GM23338 (cell line): ENCODE data around the gene STXBP5. TPM values are rescaled to one million over a fixed set of nuclear protein-coding genes. Genes with fewer than 3 reads are reported as not detected.

Experiments
- ATAC-seq: fragments of 200-7000 bp; cut with Tn5 transposase; 3 replicates; pipeline ENCODE4 v1.9.1; 2020
- DNase-seq: peaks from one replicate; pipeline ENCODE4 v3.0.0-alpha.2; 2015; ENCODE audit warnings: low spot score
- H2AFZ ChIP-seq: fragments of 200-600 bp; sonication (generic); 2 replicates; pipeline ENCODE4 v1.8.0; 2016; ENCODE audit warnings: antibody characterized with exemption, mild to moderate bottlenecking, moderate library complexity
- H3F3A ChIP-seq: fragments of 200-600 bp; sonication (generic); replicated peaks from 2 replicates; pipeline ENCODE4 v1.8.0; 2017; ENCODE audit warnings: antibody characterized with exemption, mixed run types, low read depth
- H3K27ac ChIP-seq: fragments of 200-600 bp; sonication (generic); 2 replicates; pipeline ENCODE4 v1.6.1; 2016; ENCODE audit warnings: low read depth
- H3K27me3 ChIP-seq: fragments of 200-600 bp; sonication (generic); 2 replicates; pipeline ENCODE4 v1.8.0; 2016; ENCODE audit warnings: mild to moderate bottlenecking, mixed run types, moderate library complexity; ENCODE audit not compliant: insufficient read depth
- H3K36me3 ChIP-seq: fragments of 200-600 bp; sonication (generic); 2 replicates; pipeline ENCODE4 v1.8.0; 2016; ENCODE audit warnings: mild to moderate bottlenecking; ENCODE audit not compliant: insufficient read depth
- H3K4me1 ChIP-seq: fragments of 200-600 bp; sonication (generic); 2 replicates; pipeline ENCODE4 v1.8.0; 2016; ENCODE audit warnings: mild to moderate bottlenecking, moderate library complexity; ENCODE audit not compliant: insufficient read depth
- H3K4me2 ChIP-seq: fragments of 200-600 bp; sonication (generic); 2 replicates; pipeline ENCODE4 v1.7.1; 2017; ENCODE audit warnings: mixed run types
- H3K4me3 ChIP-seq: fragments of 200-600 bp; sonication (generic); 2 replicates; pipeline ENCODE4 v1.6.1; 2016; ENCODE audit warnings: mixed run types
- H3K79me2 ChIP-seq: fragments of 200-600 bp; sonication (generic); replicated peaks from 2 replicates; pipeline ENCODE4 v1.8.0; 2017; ENCODE audit warnings: mild to moderate bottlenecking; ENCODE audit not compliant: insufficient read depth
- H3K9me2 ChIP-seq: fragments of 200-600 bp; sonication (generic); 2 replicates; pipeline ENCODE4 v1.8.0; 2017; ENCODE audit not compliant: insufficient read depth
- H4K20me1 ChIP-seq: fragments of 200-600 bp; sonication (generic); replicated peaks from 2 replicates; pipeline ENCODE4 v1.8.0; 2017; ENCODE audit warnings: mild to moderate bottlenecking; ENCODE audit not compliant: insufficient read depth
- H3K27ac Mint-ChIP-seq: 2 replicates; pipeline ENCODE4 v1.8.0; 2020; ENCODE audit warnings: inconsistent platforms, mild to moderate bottlenecking, moderate library complexity, mixed read lengths
- H3K27me3 Mint-ChIP-seq: 3 replicates; pipeline ENCODE4 v1.8.0; 2022; ENCODE audit warnings: low read depth, mild to moderate bottlenecking, moderate library complexity, mixed read lengths, inconsistent platforms; ENCODE audit not compliant: insufficient read depth, poor library complexity
- H3K36me3 Mint-ChIP-seq: 3 replicates; pipeline ENCODE4 v1.8.0; 2021; ENCODE audit warnings: low read depth, mild to moderate bottlenecking, inconsistent platforms, moderate library complexity, mixed read lengths
- H3K4me1 Mint-ChIP-seq: 3 replicates; pipeline ENCODE4 v1.8.0; 2020; ENCODE audit warnings: mild to moderate bottlenecking, inconsistent platforms, mixed read lengths
- H3K4me3 Mint-ChIP-seq: 3 replicates; pipeline ENCODE4 v1.8.0; 2021; ENCODE audit warnings: moderate library complexity, mild to moderate bottlenecking, inconsistent platforms, mixed read lengths
- H3K9me3 Mint-ChIP-seq: 3 replicates; pipeline ENCODE4 v1.8.0; 2020; ENCODE audit warnings: moderate library complexity, mild to moderate bottlenecking, inconsistent platforms, mixed read lengths
- CREB1 ChIP-seq: fragments of 250-450 bp; sonication (Bioruptor Pico); IDR thresholded peaks from 2 replicates; pipeline ENCODE4 v1.5.0; 2020; ENCODE audit warnings: low read depth, mild to moderate bottlenecking, moderate library complexity
- CTCF ChIP-seq, 2 experiments: fragments of 200-600 bp in 1 of 2; sonication (generic) in 1 of 2; conservative IDR thresholded peaks; 2 replicates each; pipeline versions ENCODE4 v1.5.1 to v1.6.1; 2016 to 2017; ENCODE audit warnings: antibody characterized with exemption in 2 of 2, low read depth in 2 of 2, mild to moderate bottlenecking in 2 of 2, moderate library complexity in 1 of 2
- ETS1 ChIP-seq: IDR thresholded peaks from 2 replicates; pipeline ENCODE4 v1.6.1; 2016; ENCODE audit warnings: antibody characterized with exemption
- EZH2phosphoT487 ChIP-seq: fragments of 200-600 bp; sonication (generic); IDR thresholded peaks from one replicate; pipeline ENCODE4 v1.8.1; 2018; ENCODE audit warnings: antibody characterized with exemption; ENCODE audit not compliant: unreplicated experiment
- NANOG ChIP-seq: IDR thresholded peaks from 2 replicates; pipeline ENCODE4 v1.6.1; 2016; ENCODE audit warnings: antibody characterized with exemption, borderline replicate concordance
- ZNF114 ChIP-seq: fragments of 250-450 bp; sonication (Bioruptor Pico); IDR thresholded peaks from 2 replicates; pipeline ENCODE4 v1.5.0; 2020; ENCODE audit warnings: mild to moderate bottlenecking, moderate library complexity
- ZNF331 ChIP-seq: fragments of 250-450 bp; sonication (Bioruptor Pico); IDR thresholded peaks from 2 replicates; pipeline ENCODE4 v1.5.0; 2020; ENCODE audit warnings: low read depth, mild to moderate bottlenecking, moderate library complexity
- ZNF462 ChIP-seq: fragments of 250-450 bp; sonication (Bioruptor Pico); IDR thresholded peaks from 2 replicates; pipeline ENCODE4 v1.5.0; 2020; ENCODE audit warnings: mild to moderate bottlenecking, moderate library complexity
- polyA plus RNA-seq: library from polyadenylated mRNA; unstranded; fragments of >200 nt; fragmentation: Nextera tagmentation; extraction: Ambion mirVana; gene quantifications from 2 replicates; pipeline ENCODE4 v1.2.1, GENCODE V29; 2016
- total RNA-seq: library from RNA; depleted of rRNA; stranded (reverse); fragments of >200 nt; shearing (Covaris generic); gene quantifications from 2 replicates; pipeline ENCODE4 v1.2.3, GENCODE V29; 2014

STXBP5 gene
- total and polyA plus RNA-seq, 2 experiments from 2014 or later = 3.9 to 17.8 TPM

- Histone ChIP-seq H3K9me2 (no peaks in the 10 kb centered on the region), H3K4me3 (no peak overlapping the region), H3K4me1 (no peaks in the 10 kb centered on the region), H3K27ac (no peak overlapping the region), H4K20me1 (no peaks in the 10 kb centered on the region), H2AFZ (no peak overlapping the region), H3K4me2 (no peak overlapping the region), H3K36me3 (no peaks in the 10 kb centered on the region), H3F3A (no peaks in the 10 kb centered on the region), H3K27me3 (no peaks in the 10 kb centered on the region), H3K79me2 (no peaks in the 10 kb centered on the region)
- no peaks in the 10 kb centered on the region for H3K27me3 Mint-ChIP-seq
- TF ChIP-seq ZNF331 (CRISPR knock-in tag) (no peak), ETS1 (no peak), EZH2phosphoT487 (no peak), CREB1 (CRISPR knock-in tag) (no peak), NANOG (no peak), ZNF114 (CRISPR knock-in tag) (no peak), ZNF462 (CRISPR knock-in tag) (no peak), CTCF (conservative IDR thresholded peaks at IDR 0.05; ENCODE audit: low read depth in 2 of 2) (no peak)
- ATAC-seq (no peak), DNase-seq (no peak)
- no peak overlapping the region for H3K27ac Mint-ChIP-seq
- no peak overlapping the region for H3K4me3 Mint-ChIP-seq
- peaks cover 9% of the 10 kb centered on the region; the same call in 2 of the 3 replicates for H3K36me3 Mint-ChIP-seq
- no peaks in the 10 kb centered on the region; the same call in 2 of the 3 replicates for H3K4me1 Mint-ChIP-seq
- H3K9me3 Mint-ChIP-seq = peaks cover 17% of the 10 kb centered on the region
Observed at GRCh38 chr6:147417954-147418353, 213.7 kb downstream of the STXBP5 start.
